NCI-H2196 treated with DMSO at 0.1 percent for 48 hours (cell line): ENCODE data around the gene KRTAP5-8.
A peak's percentile ranks its signal among the peaks of the same experiment; 100 is the strongest.
"Not testable (repeated sequence)": the region's sequence is repeated elsewhere in the genome, so short reads cannot be mapped to it uniquely, and the experiment has no call there.

Source experiments
- DNase-seq: peaks from one replicate; lab custom pipeline; 2025; ENCODE audit not compliant: unreplicated experiment; lab: John Stamatoyannopoulos, UW

The KRTAP5-8 gene

GRCh38 chr11:71571101-71571850 lies 33.5 kb downstream of the KRTAP5-8 start:
- DNase-seq: not testable (repeated sequence)

DNA sequence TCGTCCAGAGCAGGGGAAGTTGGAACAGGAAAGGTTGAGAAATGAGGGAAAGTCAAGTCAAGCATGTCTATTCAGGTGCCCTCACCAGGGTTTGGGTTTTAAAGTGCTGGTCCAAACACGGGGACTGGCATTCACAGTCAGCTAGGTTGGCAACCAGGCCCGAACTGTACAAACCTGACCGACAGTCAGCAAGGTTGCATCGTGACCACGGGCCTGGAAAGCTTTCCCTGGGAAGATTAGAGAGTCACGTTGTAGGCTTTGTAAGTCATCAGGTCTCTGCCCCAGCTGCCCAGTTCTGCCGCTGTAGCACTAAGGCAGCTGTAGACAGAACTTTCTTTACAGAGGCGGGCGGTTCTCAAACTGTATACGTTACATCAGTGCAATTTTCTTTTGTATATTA lies 35.0 kb downstream of the KRTAP5-8 start:
- DNase-seq: no peak

DNA sequence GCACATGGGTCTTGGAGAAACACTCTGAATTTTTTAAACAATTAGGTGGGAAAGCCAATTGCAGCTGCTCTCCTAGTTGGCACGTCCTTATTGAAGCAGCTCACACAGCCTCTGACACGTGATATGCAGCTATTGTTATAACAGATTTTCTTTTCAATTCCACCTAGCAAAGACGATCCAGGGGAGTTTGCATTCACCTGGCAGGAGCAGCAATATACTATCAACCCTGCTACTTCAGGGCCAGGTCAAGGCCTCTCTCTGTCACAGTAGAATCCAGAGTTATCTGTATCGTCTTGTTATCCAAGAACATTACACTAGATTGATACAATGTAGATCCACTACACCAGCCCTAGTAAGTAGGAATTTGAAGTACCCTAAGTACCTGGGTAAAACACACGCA lies 36.6 kb downstream of the KRTAP5-8 start:
- DNase-seq: no peak

DNA sequence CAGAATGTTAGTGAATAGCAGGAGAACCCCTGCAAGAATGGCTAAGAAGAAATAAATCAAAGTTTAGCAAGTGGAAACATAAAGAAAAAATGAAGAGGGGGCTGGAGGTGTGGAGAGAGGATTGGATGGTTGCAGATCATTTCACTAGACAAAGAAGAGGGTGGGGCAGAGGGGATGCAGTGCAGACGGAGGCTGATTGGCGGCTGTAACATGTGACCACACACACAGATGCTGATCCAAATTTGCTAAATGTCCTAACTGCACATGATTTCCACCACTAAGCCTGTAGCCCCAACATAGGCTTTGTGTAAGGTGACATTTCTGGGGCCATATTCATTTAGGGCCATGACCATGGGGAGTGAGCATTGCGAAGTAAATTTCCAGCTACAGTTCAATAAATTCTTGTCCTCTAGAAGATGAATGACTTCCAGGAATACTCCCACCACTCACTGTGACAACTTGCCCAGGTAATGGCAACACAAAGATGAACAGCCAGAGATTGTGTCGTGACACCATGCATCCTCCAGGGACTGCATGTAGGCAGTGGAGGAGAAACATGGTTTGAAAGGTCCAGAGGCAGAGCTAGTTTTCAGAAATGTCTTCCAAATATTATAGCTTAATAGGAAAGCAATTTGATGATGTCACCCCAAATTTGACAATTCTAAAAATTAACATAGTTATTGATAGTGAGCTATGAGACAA lies 38.0 kb downstream of the KRTAP5-8 start:
- no peak for DNase-seq

DNA sequence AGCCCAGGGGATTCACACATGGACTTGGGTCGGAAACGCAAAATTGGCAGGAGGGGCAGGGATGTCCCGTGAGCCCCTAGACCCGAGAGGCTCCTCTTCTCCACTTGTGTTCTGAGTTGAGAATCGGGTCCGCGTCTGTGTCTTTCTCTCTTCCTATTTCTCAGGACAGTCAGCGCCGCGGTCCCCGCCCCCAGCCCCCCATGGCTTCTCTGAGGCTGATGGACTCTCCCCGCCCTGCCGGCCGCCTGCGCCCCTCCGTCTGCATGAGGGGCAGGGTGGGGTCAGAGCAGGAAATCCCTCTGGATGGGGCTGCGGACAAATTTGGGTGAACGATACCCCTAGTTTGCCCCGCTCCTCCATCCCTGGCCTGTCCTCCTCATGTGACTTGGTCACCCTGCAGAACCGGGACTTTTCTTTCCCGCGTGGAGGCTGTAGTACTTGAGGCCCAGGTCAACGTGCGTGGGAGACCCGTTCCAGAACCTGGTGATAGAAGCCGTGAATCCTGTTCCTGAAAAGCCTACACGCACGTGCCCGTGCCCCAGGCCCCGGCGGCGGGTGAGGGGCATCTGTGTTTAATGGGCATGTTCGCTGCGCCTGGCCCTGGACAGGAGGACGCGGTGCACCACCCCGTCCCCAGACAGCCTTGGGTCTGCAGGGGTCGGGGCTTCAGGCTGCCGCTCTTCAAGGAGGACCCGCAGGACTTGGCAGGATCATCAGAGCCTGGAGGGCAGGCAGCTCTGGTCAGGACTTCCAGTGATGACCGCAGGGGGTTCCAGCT lies 39.1 kb downstream of the KRTAP5-8 start:
- DNase-seq: not testable (repeated sequence)

GRCh38 chr11:71577469-71578004 lies 39.7 kb downstream of the KRTAP5-8 start:
- no peak for DNase-seq

DNA sequence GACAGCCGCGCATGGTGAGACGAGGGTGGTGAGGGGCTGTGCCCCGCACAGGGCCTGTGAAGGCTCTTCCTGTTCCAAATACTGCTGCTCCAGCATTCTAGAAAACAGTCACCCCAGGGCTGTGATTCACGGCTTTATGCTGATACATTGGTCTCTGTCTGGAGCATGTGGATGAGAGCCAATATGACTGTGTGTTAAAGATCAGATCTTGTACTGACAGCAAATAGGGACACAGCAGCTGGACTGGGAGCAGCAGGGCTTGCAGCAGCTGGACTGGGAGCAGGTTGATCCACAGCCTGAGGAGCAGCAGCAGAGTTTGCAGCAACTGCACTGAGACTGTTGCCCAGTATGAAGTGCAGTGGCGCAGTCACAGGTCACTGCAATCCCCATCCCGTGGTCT lies 41.7 kb downstream of the KRTAP5-8 start:
- DNase-seq: not testable (repeated sequence)

DNA sequence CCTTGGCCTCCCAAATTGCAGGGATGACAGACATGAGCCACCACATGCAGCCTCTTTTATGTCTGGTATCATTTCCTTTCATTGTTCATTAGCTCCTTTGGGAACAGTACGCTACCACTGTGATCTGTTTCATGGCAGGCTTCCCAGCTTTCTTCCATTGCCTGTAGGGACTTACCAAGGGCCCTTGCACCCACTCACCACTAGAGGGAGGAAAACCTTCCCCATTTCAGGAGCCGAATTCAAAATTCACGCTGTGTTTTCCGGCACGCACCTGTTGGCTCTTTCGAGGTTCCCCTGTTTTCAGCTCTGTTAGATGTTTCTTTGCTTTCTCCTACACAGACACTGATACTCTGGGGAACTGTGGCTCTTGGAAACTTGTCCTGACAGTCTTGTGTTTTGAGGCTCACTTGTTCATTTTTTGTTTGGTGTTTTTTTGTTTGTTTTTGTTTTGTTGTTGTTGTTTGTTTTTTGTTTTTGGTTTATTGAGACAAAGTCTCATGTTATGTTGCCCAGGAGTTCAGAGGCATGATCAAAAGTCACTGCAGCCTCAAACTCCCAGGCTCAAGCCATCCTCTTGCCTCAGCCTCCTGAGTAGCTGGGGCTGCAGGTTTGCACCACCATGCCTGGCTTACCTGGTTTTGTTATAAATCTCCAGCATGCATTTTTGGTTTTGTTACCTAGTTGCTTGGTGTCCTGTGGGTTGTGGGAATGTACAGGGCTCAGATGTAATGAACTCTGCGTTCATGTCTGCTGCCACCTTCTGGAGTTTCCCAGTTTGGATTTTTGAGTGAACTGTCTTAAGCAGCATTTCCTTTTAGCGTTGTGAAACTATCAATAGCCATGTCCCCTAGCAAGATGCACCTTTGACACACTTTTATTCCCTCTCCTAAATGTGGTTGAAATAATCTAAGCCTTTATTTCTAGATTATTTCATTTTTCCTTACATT lies 42.5 kb downstream of the KRTAP5-8 start:
- DNase-seq: peak; percentile 74

DNA sequence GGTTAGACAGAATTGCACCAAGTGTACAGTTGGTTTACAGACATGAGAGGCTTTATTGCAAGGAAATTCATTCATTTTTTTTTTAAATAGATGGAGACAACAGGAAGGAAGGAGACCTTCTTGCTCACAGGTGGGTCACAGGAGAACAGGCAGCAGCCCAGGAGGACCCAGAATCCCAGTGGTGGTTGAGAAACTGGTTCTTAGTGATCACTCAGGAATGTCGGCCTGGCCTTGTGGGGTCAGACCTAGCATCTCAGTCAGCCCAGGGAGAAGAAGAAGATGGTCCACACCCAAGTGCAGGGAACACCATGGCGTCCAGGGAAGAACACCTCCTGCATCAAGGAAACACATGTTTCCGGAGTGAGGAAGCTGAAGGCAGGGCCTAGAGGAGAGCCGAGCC lies 44.0 kb downstream of the KRTAP5-8 start:
- no peak for DNase-seq

GRCh38 chr11:71582309-71582895 lies 44.6 kb downstream of the KRTAP5-8 start, which contains the start of gene KRTAP5-11:
KRTAP5-11 (minus strand) TSS chr11:71582875; CDS start chr11:71582837, 38 bp downstream.
- no peak for DNase-seq

DNA sequence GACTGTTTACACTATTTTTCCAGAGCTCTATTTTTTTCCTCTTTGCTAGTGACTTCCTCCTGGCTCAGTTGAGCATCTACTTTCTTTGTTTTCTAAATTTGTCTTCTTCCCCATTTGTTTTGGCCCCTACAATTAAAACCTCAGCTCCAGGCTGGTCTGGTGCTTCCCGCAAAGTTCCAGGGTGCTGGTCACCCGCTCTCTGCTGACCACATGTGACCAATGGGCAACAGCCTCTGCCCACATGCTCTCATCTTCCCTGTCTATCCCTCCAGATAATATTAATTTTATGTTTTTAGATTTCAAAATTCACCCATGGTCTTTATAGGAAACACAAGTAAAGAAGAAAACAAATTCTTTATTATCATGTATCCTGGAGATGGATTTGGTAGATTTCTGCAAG lies 45.1 kb downstream of the KRTAP5-8 start:
- not testable (repeated sequence) for DNase-seq

- not testable (repeated sequence) for DNase-seq
Measured at GRCh38 chr11:71585673-71586072, 47.8 kb downstream of the KRTAP5-8 start.

GRCh38 chr11:71588314-71588713 lies 50.5 kb downstream of the KRTAP5-8 start:
- not testable (repeated sequence) for DNase-seq
